ENCODE measurements around the gene BDKRB1.

- TF ChIP-seq EP300 (IDR thresholded peaks at IDR 0.05) (no peak), CTCF (IDR thresholded peaks at IDR 0.05) (no peak), POLR2A (IDR thresholded peaks at IDR 0.05) (no peak)
Measured at GRCh38 chr14:96261772-96262655, 6.0 kb downstream of the BDKRB1 start.

All from tibial nerve (tissue), 4 donors.